ENCODE measurements around the gene BTBD8.

GRCh38 chr1:92066321-92066720, 13.8 kb upstream of the BTBD8 start:
- TF ChIP-seq CTCF (IDR thresholded peaks at IDR 0.05): no peak
- no peak for TF ChIP-seq POLR2A (IDR thresholded peaks at IDR 0.05)
